ENCODE measurements around the gene PHB1. TPM values are rescaled to one million over a fixed set of nuclear protein-coding genes. Genes with fewer than 3 reads are reported as not detected.
A peak's percentile ranks its signal among the peaks of the same experiment; 100 is the strongest.

The PHB1 gene
- total RNA-seq, 1 experiment from 2014 or later: 325 TPM

DNA sequence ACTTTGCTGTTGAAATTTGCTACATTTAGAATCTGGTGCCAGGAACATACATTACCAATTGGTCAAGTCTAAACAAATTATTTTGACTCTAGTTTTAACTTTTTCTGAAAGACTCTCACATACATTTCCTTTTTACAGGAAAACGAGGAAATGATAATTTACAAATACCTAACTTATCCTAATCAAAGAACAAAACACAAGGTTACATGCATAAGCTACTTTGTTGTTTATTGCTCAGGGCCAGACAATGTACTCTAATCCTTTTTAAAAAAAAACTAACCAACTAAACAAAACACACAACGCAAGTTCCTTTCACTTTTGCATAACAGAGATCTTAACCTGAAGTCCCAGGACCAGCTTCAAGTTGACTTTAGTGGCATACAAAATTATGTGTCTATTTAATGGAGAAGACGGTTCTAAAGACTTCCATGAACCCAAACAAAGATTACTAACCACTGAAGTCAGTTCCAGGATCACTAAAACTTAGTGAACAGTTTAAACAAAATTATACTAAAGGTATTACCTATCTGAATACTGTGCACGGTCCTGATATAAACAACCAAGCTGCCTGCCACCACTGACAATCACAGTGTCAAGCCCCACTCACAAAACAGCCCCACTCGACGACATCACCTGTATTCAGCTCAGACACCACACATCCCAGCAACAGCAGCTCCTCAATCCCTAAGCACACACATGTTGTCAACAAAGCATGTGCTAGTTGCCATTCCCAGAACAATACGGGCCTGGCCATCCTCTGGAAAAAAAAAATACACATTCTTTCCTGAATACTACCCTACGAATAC, 54.5 kb downstream of the PHB1 start:
- no peak overlapping the region for H2BK20ac ChIP-seq (ENCODE audit: low read depth, low read length, poor library complexity, severe bottlenecking)
- Mint-ChIP-seq H3K4me1 (peaks cover 41 to 49% of the 10 kb centered on the region in 2 experiments), H3K27ac (no peak overlapping the region; a peak in 2 of 7 replicates), H3K4me3 (peak overlapping the region; percentile 91 to 96), H3K27me3 (ENCODE audit: low read depth) (no peaks in the 10 kb centered on the region), H3K9me3 (no peaks in the 10 kb centered on the region), H3K36me3 (ENCODE audit: insufficient read depth in 1 of 3, low read depth in 3 of 3) (peaks cover 0 to 3% (median under 1%) of the 10 kb centered on the region in 3 experiments; a peak in 1 of 7 replicates)
- no peak overlapping the region for H2AK5ac ChIP-seq (ENCODE audit: insufficient read length, low read length)
- no peaks in the 10 kb centered on the region for H3K27me3 ChIP-seq (ENCODE audit: insufficient read depth, low read length)
- H4K8ac ChIP-seq (replicated peaks; ENCODE audit: insufficient read length, low read depth, low read length): no peak overlapping the region
- no peak overlapping the region for H3K14ac ChIP-seq (ENCODE audit: insufficient read depth, low read length)
- H3K9ac ChIP-seq (ENCODE audit: extremely low read depth, insufficient read length, low read length): peak overlapping the region; percentile 15
- DNase-seq: peak; percentile 18
- H2BK12ac ChIP-seq (ENCODE audit: insufficient read length, low read depth, low read length): no peak overlapping the region
- no peak overlapping the region for H3K23ac ChIP-seq (ENCODE audit: insufficient read length, low read depth, low read length)
- no peak overlapping the region for H2BK5ac ChIP-seq (ENCODE audit: insufficient read length, low read length)
- TF ChIP-seq, protein P1, sequence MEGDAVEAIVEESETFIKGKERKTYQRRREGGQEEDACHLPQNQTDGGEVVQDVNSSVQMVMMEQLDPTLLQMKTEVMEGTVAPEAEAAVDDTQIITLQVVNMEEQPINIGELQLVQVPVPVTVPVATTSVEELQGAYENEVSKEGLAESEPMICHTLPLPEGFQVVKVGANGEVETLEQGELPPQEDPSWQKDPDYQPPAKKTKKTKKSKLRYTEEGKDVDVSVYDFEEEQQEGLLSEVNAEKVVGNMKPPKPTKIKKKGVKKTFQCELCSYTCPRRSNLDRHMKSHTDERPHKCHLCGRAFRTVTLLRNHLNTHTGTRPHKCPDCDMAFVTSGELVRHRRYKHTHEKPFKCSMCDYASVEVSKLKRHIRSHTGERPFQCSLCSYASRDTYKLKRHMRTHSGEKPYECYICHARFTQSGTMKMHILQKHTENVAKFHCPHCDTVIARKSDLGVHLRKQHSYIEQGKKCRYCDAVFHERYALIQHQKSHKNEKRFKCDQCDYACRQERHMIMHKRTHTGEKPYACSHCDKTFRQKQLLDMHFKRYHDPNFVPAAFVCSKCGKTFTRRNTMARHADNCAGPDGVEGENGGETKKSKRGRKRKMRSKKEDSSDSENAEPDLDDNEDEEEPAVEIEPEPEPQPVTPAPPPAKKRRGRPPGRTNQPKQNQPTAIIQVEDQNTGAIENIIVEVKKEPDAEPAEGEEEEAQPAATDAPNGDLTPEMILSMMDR (conservative IDR thresholded peaks at IDR 0.05): no peak
- H3T11ph ChIP-seq (ENCODE audit: low read length): no peak overlapping the region
- H4K5ac ChIP-seq (ENCODE audit: insufficient read length, low read depth, low read length): no peak overlapping the region
- H3K79me1 ChIP-seq (ENCODE audit: insufficient read depth, low read depth, low read length, poor library complexity, severe bottlenecking): peaks cover 2% of the 10 kb centered on the region
- no peaks in the 10 kb centered on the region for H3K4me1 ChIP-seq (ENCODE audit: insufficient read depth, low read length)
- H2BK120ac ChIP-seq (ENCODE audit: low read depth, low read length, poor library complexity, severe bottlenecking): no peak overlapping the region
- no CpG with 5 or more reads among the region's 8 CpGs for WGBS (ENCODE audit: extremely low coverage, insufficient read length, low lambda C conversion rate)
- no peak overlapping the region for H3K18ac ChIP-seq (ENCODE audit: insufficient read length, low read depth, low read length)
- H3K4ac ChIP-seq (ENCODE audit: low read depth, low read length): no peak overlapping the region
- no peak overlapping the region for H4K91ac ChIP-seq (ENCODE audit: insufficient read length, low read depth, low read length)
- H3K79me2 ChIP-seq (ENCODE audit: insufficient read depth, low read length): peaks cover 12% of the 10 kb centered on the region; the same call in 1 of the 2 replicates
- no peak overlapping the region for H2AFZ ChIP-seq (ENCODE audit: low read length)
- H3K27ac ChIP-seq (ENCODE audit: insufficient read length, low read depth, low read length): no peak overlapping the region
- no peak overlapping the region for H2BK15ac ChIP-seq (ENCODE audit: low read depth, low read length)
- no peaks in the 10 kb centered on the region for H3K9me3 ChIP-seq (ENCODE audit: control insufficient read depth, low read depth, low read length)
- H3K4me2 ChIP-seq (ENCODE audit: insufficient read depth, insufficient read length, low read length): peak overlapping the region; percentile 95
- peaks cover 15% of the 10 kb centered on the region for H3K23me2 ChIP-seq (ENCODE audit: insufficient read length, low read depth, low read length, poor library complexity, severe bottlenecking)
- H4K20me1 ChIP-seq (ENCODE audit: control insufficient read depth, insufficient read depth, insufficient read length): no peaks in the 10 kb centered on the region
- no peak overlapping the region for H3K56ac ChIP-seq (ENCODE audit: insufficient read length, low read depth, low read length)

All from H9 (cell line).